ENCODE results near the gene HECTD2.
A peak's percentile ranks its signal among the peaks of the same experiment; 100 is the strongest.
"Not testable (repeated sequence)": the region's sequence is repeated elsewhere in the genome, so short reads cannot be mapped to it uniquely, and the experiment has no call there.

Gene HECTD2

GRCh38 chr10:91409869-91410637, at the start of gene HECTD2:
TSS of gene HECTD2 (plus strand) at chr10:91410344. CDS start at chr10:91410439, 95 bp downstream.
- peak; percentile 75 for DNase-seq (ENCODE audit: low spot score)

- DNase-seq (ENCODE audit: low spot score) = no peak
Observed at GRCh38 chr10:91360461-91360860, 49.7 kb upstream of the HECTD2 start.

- DNase-seq (ENCODE audit: low spot score) = not testable (repeated sequence)
Observed at GRCh38 chr10:91365519-91365918, 44.6 kb upstream of the HECTD2 start.

DNA sequence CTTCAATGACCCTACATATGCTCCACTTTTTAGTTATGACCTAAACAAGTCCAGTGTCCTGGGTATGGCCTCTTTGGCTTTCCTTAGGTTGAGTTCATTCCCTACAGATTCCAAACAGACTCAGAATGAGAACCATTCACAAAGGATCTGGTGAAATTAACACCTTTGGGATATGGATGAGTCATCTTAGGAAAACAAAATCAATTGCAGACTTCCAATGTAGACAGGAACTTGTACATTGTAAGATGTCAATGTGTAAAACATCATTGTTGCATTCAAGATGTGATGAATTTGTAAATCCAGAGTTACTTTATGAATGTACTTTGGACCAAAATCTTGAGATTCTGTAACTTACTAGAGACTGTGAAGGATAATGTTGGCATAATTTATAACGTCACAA, 43.4 kb upstream of the HECTD2 start:
- no peak for DNase-seq (ENCODE audit: low spot score)

DNA sequence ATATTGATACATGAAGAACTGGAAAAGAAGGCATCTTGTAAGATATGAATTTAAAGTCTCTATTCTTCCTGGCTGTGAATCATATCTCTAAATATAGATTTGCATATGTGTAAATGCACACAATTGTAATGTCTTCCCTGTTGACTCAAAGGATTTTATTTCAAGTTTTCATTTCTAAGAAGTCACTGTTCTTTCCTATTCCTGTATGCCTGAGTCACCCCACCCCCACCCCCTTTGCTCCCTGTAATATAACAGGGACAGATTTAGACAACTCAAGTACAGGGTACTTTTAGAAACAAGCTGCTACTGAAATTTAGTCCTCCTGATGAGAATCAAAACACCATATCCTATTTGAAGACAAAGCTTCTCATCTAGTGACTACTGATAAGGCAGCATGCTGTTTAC, 43.0 kb upstream of the HECTD2 start:
- DNase-seq (ENCODE audit: low spot score) = no peak

DNA sequence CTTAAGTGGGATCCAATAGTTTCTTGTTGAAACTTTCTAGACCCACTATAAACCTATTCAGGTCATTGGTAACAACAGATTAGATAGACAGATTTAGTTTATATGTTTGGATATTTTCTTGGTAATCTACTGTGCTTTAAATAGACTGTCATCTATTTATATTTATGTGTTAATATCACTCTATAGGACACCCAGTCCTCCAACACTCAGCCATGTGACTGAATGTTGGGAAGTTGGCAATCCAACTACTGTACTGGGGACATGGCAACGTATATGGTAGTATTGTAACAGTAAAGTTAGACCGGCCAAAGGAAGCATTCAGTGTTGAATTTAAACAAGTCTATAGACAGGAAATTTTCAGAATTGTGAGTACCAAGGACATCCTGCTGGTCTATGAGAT, 42.6 kb upstream of the HECTD2 start:
- DNase-seq (ENCODE audit: low spot score) = no peak

- not testable (repeated sequence) for DNase-seq (ENCODE audit: low spot score)
Observed at GRCh38 chr10:91369978-91370589, 40.1 kb upstream of the HECTD2 start.

GRCh38 chr10:91374052-91374451, 36.1 kb upstream of the HECTD2 start:
- no peak for DNase-seq (ENCODE audit: low spot score)

DNA sequence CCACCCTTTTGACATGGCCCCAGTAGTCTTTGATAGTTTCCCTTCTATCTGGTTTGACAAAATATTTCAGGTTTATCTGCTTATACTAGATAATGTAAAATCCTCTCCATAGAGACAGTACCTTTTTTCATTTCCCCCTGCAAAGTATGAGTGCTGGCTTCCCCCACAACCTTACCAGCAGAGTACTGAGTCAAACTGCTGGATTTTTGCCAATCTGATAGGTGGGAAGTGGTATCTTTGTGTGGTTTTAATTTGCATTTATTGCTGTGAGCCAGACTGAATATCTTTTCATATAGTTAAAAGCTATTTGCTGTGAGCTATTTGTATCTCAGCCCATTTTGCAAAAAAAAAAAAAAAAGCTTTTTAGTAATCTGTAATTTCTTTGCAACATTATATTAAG, 32.1 kb upstream of the HECTD2 start:
- no peak for DNase-seq (ENCODE audit: low spot score)

DNA sequence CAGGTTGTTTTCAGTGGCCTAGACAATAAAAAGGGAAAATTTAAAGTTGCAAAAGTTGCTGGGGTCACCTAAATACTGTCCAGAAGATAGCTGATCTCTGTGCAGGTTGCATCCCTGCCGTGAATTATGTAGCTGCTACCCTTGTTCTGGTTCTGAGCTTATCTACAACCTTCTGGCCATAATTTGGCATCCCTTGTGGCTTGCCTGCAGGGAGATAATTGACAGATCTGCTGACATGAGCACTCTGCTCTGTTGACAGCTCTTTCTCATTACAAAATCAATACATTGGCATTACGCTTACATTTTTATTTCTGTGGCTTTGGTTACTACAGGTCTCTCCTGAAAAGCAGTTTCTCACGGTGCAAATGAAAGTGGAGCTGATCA, 29.3 kb upstream of the HECTD2 start:
- no peak for DNase-seq (ENCODE audit: low spot score)

- DNase-seq (ENCODE audit: low spot score) = no peak
Observed at GRCh38 chr10:91381257-91381891, 28.8 kb upstream of the HECTD2 start.

DNA sequence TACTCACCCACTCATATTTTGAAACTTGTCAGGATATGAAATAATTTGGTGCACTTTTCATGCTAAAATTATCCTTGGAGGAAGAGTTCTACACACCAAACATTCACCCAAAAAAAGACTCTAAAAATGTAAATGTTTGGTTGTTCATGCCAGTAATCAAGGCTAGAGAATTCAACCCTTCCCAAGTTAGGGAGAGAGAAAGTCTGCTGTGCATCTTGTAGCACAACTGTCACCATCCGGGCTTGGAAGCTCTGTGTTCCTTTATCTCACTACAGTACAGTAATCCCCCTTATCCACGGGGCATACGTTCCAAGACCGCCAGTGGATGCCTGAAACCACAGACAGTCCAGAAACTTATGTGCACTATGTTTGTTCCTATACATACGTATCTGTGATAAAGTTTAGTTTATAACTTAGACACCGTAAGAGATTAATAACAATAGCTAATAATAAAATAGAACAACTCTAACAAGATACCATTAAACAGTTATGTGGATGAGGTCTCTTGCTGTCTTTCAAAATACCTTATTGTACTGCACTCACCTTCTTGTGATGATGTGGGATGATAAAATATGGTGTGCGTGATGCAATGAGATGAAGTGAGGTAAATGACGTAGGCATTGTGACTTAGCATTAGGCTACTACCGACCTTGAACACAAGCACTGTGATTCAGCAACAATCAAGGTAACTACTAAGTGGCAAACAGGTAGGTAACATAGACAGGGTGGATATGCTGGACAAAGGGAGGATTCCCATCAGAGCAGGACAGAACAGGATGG, 24.6 kb upstream of the HECTD2 start:
- no peak for DNase-seq (ENCODE audit: low spot score)

DNA sequence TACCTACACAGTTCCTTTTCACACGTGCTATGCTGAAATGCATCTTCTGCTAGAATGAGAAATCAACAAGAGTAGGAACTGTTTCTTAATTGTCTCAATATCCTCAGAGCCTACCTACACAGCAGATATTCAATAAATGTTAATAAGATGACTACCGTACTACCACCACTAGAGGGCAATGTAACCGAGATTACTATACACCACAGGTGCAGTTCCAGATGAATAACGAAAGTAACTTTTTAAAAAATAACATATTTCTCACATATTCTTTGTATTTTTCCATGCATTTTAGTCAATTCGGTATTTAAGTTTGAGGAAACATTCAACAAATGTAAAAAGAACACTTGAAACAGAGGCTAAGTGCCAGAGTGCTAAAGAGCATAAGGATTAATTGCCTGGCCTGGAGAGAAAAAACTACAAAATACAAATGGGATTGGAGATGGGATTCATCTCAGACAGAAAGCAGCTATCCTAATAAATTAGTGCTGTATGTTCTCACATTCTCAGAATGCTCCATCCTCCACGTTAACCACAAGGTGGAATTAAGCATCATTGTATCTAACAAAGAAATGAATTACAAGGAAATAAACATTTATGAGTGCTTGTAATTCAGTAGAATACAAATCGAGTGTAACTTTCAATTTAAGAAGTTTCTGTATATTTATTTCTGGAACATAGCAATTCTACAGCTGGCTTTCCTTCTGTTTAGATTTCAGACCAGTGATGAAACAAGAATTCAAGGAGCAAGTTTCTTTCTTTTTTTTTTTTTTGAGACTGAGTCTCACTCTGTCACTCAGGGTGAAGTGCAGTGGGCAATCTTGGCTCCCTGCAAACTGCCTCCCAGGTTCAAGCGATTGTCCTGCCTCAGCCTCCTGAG, 20.3 kb upstream of the HECTD2 start:
- DNase-seq (ENCODE audit: low spot score) = peak; percentile 81

DNA sequence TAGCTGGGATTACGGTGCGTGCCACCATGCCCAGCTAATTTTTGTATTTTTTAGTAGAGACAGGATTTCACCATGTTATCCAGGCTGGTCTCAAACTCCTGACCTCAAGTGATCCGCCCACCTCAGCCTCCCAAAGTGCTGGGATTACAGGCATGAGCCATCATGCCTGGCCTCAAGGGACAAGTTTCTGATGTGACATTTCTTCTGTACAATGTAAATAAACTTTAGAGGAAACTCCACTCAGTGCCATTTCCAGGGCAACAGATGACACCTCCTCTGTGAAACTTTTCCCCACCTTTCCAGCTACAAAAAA, 19.7 kb upstream of the HECTD2 start:
- not testable (repeated sequence) for DNase-seq (ENCODE audit: low spot score)

DNA sequence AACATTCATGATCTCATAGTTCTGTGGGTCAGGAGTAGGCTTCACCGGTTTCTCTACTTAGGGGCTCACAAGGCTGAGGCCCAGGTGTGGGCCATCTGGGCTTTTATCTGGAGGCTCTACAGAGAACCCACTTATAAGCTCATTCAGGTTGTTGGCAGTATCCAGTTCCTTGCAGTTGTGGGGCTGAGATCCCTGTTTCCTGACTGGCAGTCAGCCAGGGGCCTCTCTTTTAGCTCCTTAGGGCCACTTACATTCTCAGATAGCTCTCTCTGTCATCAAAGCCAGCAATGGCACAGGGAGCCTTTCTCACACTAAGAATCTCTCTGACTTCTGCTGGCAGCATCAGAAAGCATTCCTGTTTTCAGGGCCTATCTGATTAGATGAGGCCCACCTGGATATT, 18.2 kb upstream of the HECTD2 start:
- DNase-seq (ENCODE audit: low spot score) = no peak

GRCh38 chr10:91406322-91406721, 3.8 kb upstream of the HECTD2 start:
- no peak for DNase-seq (ENCODE audit: low spot score)

DNA sequence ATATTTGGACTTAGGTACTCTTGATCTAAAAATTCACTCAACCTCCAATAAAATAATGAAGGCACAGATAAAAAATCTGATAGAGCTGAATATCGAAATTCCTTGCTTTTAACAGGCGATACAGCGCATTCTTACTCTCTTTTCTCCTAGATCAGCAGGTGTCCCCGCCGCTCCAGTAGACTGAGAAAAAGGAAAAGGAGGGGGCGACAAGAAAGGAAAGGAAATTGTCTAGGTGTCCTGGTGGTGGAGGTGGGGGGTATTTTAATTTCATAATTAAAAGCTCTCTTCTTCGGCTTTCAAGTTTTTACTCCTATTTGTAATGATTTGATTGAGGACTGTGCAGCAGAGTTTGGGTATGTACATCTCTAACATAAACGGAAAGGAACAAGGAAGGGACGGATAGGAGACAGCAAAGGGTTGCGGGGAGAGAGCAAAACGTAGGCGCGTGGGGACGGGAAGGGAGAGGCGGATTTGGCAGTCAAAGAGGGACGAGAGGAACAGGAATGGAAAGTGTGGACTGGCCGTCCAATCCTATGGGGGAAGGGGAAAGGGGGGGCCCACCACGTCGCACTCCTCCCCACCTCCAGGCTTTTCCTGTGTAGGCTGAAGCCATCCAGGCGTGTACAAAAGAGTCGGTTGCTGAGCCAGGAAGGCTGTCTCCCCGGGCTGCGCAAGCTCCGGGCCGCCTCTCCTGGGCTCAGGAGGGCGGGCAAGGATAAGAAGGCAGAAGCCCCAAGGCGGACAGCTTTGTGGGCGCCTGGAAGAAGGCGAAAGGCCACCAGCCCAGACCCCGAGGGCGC, 875 bp upstream of the HECTD2 start:
- DNase-seq (ENCODE audit: low spot score) = peak; percentile 39

- no peak for DNase-seq (ENCODE audit: low spot score)
Observed at GRCh38 chr10:91410638-91411371, 661 bp downstream of the HECTD2 start.

GRCh38 chr10:91411621-91412020, 1.5 kb downstream of the HECTD2 start:
- no peak for DNase-seq (ENCODE audit: low spot score)
